HG02885 (cell line): Measurements from ENCODE around the gene AKNA.
A peak's percentile ranks its signal among the peaks of the same experiment; 100 is the strongest.

Experiments used
- ATAC-seq: cut with Tn5 transposase; IDR thresholded peaks from one replicate; pipeline ENCODE4 v1.9.1; 2021; ENCODE audit warnings: mild to moderate bottlenecking; ENCODE audit not compliant: unreplicated experiment, poor library complexity

Gene AKNA

GRCh38 chr9:114387680-114388356, at the start of gene AKNA:
TSS of gene AKNA (minus strand) at chr9:114387982. CDS start at chr9:114381333, 6,649 bp downstream.
- peak; percentile 31 for ATAC-seq

- no peak for ATAC-seq
Measured at GRCh38 chr9:114437401-114437893, 49.7 kb upstream of the AKNA start.

GRCh38 chr9:114434878-114435311, 47.1 kb upstream of the AKNA start:
- ATAC-seq, result no peak

GRCh38 chr9:114433720-114434255, 46.0 kb upstream of the AKNA start:
- peak; percentile 64 for ATAC-seq

- no peak for ATAC-seq
Measured at GRCh38 chr9:114433086-114433485, 45.3 kb upstream of the AKNA start.

- ATAC-seq, result no peak
Measured at GRCh38 chr9:114432323-114433067, 44.7 kb upstream of the AKNA start.

GRCh38 chr9:114431770-114432169, 44.0 kb upstream of the AKNA start:
- no peak for ATAC-seq

- no peak for ATAC-seq
Measured at GRCh38 chr9:114431003-114431402, 43.2 kb upstream of the AKNA start.

GRCh38 chr9:114430457-114430856, 42.7 kb upstream of the AKNA start:
- no peak for ATAC-seq

- no peak for ATAC-seq
Measured at GRCh38 chr9:114429488-114429887, 41.7 kb upstream of the AKNA start.

GRCh38 chr9:114428466-114428865, 40.7 kb upstream of the AKNA start:
- ATAC-seq, result no peak

- ATAC-seq, result no peak
Measured at GRCh38 chr9:114427644-114428043, 39.9 kb upstream of the AKNA start.

- ATAC-seq, result no peak
Measured at GRCh38 chr9:114426046-114426948, 38.5 kb upstream of the AKNA start.

GRCh38 chr9:114425126-114425525, 37.3 kb upstream of the AKNA start:
- ATAC-seq, result no peak

GRCh38 chr9:114424126-114424525, 36.3 kb upstream of the AKNA start:
- ATAC-seq, result no peak

- ATAC-seq, result no peak
Measured at GRCh38 chr9:114423181-114423580, 35.4 kb upstream of the AKNA start.

- no peak for ATAC-seq
Measured at GRCh38 chr9:114421147-114421546, 33.4 kb upstream of the AKNA start.

- ATAC-seq, result no peak
Measured at GRCh38 chr9:114419796-114420195, 32.0 kb upstream of the AKNA start.

- no peak for ATAC-seq
Measured at GRCh38 chr9:114418053-114418452, 30.3 kb upstream of the AKNA start.

GRCh38 chr9:114417511-114417910, 29.7 kb upstream of the AKNA start:
- ATAC-seq, result no peak
